ENCODE data around the gene RIMBP2. TPM values are rescaled to one million over a fixed set of nuclear protein-coding genes. Genes with fewer than 3 reads are reported as not detected.

RIMBP2 gene
- total RNA-seq, 4 donors from 2014 or later: 0.29 to 8.2 (median 5.6) TPM

DNA sequence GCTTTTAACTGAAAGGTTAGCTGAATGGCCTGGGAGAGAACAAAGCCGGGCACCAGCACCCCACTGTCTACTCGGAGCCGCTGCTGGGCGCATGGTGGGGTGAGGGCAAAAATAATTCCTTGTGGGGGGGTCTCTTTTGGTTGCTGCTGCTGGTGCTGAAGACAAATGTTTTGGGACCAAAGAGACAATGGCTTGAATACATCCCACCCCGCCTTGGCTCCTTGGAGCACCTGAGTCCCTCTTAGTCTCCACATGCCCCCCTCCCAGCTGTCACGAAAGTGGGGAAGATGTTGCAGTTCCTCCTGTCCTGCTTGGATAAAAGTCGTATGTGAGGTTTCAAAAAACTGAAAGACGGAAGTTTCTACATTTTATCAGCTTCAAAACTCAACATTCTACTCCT lies 293.4 kb downstream of the RIMBP2 start:
- H3K36me3 ChIP-seq: no peaks in the 10 kb centered on the region
- no peak overlapping the region for H3K4me3 ChIP-seq
- H3K9me3 ChIP-seq: no peaks in the 10 kb centered on the region
- no peaks in the 10 kb centered on the region for H3K27me3 ChIP-seq
- TF ChIP-seq, protein P1, sequence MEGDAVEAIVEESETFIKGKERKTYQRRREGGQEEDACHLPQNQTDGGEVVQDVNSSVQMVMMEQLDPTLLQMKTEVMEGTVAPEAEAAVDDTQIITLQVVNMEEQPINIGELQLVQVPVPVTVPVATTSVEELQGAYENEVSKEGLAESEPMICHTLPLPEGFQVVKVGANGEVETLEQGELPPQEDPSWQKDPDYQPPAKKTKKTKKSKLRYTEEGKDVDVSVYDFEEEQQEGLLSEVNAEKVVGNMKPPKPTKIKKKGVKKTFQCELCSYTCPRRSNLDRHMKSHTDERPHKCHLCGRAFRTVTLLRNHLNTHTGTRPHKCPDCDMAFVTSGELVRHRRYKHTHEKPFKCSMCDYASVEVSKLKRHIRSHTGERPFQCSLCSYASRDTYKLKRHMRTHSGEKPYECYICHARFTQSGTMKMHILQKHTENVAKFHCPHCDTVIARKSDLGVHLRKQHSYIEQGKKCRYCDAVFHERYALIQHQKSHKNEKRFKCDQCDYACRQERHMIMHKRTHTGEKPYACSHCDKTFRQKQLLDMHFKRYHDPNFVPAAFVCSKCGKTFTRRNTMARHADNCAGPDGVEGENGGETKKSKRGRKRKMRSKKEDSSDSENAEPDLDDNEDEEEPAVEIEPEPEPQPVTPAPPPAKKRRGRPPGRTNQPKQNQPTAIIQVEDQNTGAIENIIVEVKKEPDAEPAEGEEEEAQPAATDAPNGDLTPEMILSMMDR (IDR thresholded peaks at IDR 0.05): no peak
- no peak for TF ChIP-seq POLR2A (IDR thresholded peaks at IDR 0.05)
- no peaks in the 10 kb centered on the region for H3K4me1 ChIP-seq
- intact Hi-C loops (cut with DNase I; ENCODE audit: low total_unique reads): no loop called here
- H3K27ac ChIP-seq: no peak overlapping the region
- DNase-seq: no peak

DNA sequence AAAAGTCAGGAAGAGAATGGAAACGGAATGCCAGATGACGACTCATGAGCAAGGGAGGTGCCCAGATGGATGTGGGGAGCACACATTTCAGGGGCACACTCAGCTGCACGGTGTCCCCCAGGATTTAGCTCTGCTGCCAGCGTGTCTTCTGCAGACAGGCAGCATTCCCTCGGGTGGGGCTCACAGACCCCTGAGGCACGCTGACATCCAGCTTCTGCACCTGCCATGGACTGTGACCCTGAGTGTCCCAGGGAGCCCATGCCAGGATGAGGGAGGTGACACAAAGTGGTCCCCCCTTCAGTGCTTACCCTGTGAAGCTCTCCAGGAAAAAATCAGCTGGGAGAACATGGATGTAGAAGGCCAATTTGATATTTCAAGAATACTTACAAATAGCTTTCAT lies 294.2 kb downstream of the RIMBP2 start:
- H3K4me1 ChIP-seq: no peaks in the 10 kb centered on the region
- H3K36me3 ChIP-seq: no peaks in the 10 kb centered on the region
- H3K27ac ChIP-seq: no peak overlapping the region
- TF ChIP-seq, protein P1 (IDR thresholded peaks at IDR 0.05): no peak
- no peak for TF ChIP-seq POLR2A (IDR thresholded peaks at IDR 0.05)
- no peaks in the 10 kb centered on the region for H3K9me3 ChIP-seq
- intact Hi-C loops (cut with DNase I; ENCODE audit: low total_unique reads): no loop called here
- DNase-seq: no peak
- H3K4me3 ChIP-seq: no peak overlapping the region
- H3K27me3 ChIP-seq: no peaks in the 10 kb centered on the region

DNA sequence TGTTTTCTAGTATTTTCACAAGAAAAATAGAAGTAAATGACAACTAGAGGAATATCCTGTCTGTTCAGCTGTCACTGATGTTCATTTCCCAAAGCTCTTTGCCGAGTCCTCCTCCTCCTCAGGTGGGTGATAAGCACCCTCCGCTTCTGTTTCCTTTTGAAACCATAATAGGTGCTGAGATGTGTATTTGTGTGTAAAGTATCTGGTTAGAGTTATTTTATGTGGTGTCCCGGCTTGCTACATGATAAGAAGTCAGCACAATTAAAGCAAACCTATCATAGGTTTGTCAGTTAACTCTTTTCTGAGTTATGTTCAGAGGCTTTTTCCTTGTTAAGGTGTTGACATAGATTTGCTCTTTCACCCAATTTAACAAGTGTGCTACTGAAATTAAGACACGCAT lies 296.0 kb downstream of the RIMBP2 start:
- TF ChIP-seq POLR2A (IDR thresholded peaks at IDR 0.05): no peak
- TF ChIP-seq, protein P1 (IDR thresholded peaks at IDR 0.05): no peak
- no peak overlapping the region for H3K27ac ChIP-seq
- no peak overlapping the region for H3K4me3 ChIP-seq
- intact Hi-C loops (cut with DNase I; ENCODE audit: low total_unique reads): no loop called here
- H3K27me3 ChIP-seq: no peaks in the 10 kb centered on the region
- no peaks in the 10 kb centered on the region for H3K9me3 ChIP-seq
- H3K36me3 ChIP-seq: no peaks in the 10 kb centered on the region
- DNase-seq: no peak
- no peaks in the 10 kb centered on the region for H3K4me1 ChIP-seq

DNA sequence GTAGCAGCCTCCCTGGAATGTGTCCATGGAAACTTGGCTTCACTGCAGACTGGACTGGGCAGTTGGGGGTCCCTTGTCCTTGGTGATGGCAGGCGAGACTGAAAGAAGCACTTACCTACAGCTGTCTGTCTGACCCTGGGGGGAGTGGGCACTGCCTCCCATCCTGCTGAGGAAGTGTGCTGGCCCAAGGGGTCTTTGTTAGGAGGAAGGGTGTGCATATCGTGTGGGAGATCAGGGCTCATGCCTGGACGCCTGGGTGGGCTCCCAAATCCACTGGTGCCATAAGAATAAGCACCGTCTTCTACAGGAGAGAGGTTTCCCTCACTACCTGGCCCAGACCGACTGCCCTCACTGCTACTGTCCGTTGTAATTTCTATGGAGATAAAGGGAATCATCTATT lies 297.0 kb downstream of the RIMBP2 start:
- intact Hi-C loops (cut with DNase I; ENCODE audit: low total_unique reads): no loop called here

DNA sequence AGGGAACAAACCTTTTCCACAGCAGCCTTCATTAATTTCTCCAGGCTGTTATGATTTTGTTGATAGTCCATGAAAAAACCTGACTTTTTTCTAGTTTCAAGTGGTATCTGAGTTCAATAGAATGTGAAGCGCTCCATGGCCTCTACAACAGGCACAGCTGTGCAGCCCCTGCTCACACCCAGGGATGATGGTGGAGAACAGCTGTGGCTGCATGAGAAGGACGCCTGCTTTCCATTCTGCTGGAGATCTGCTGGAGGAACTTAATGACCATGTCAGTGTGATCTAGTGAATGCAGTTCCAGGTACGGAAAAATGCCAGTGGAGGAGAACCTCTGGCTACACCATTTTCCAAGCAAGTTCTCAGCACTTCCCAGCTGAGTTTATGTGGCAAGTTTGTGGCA lies 297.8 kb downstream of the RIMBP2 start:
- Histone ChIP-seq H3K4me1 (no peaks in the 10 kb centered on the region), H3K4me3 (no peak overlapping the region), H3K27ac (no peak overlapping the region), H3K27me3 (no peaks in the 10 kb centered on the region), H3K9me3 (no peaks in the 10 kb centered on the region), H3K36me3 (no peaks in the 10 kb centered on the region)
- no peak for DNase-seq
- intact Hi-C loops (cut with DNase I; ENCODE audit: low total_unique reads): no loop called here
- TF ChIP-seq, protein P1 (IDR thresholded peaks at IDR 0.05): no peak
- TF ChIP-seq POLR2A (IDR thresholded peaks at IDR 0.05): no peak

More for the DNA sequence above, 297.0 kb downstream of the RIMBP2 start:
- Histone ChIP-seq H3K36me3 (no peaks in the 10 kb centered on the region), H3K4me3 (no peak overlapping the region), H3K27ac (no peak overlapping the region), H3K9me3 (no peaks in the 10 kb centered on the region), H3K27me3 (no peaks in the 10 kb centered on the region), H3K4me1 (no peaks in the 10 kb centered on the region)
- TF ChIP-seq POLR2A (IDR thresholded peaks at IDR 0.05): no peak
- TF ChIP-seq, protein P1 (IDR thresholded peaks at IDR 0.05): no peak
- no peak for DNase-seq

All from uterus (tissue), 4 donors.